Epithelial cell of esophagus (primary cell): Measurements from ENCODE around the gene TSEN54.

Experiments used
- DNase-seq: peaks from one replicate; pipeline ENCODE4 v3.0.0; 2010; ENCODE audit warnings: low read depth
- H3K4me3 ChIP-seq: 2 replicates; pipeline ENCODE4 v1.5.1; 2011; ENCODE audit warnings: mild to moderate bottlenecking, low read length, control low read depth
- CTCF ChIP-seq: IDR thresholded peaks from 2 replicates; pipeline ENCODE4 v1.5.1; 2011; ENCODE audit warnings: low read depth, mild to moderate bottlenecking, low read length, control low read depth, inconsistent platforms; ENCODE audit not compliant: insufficient read depth; ENCODE audit errors: missing control alignments

The TSEN54 gene

GRCh38 chr17:75509528-75510258 lies 6.6 kb upstream of the TSEN54 start:
- TF ChIP-seq CTCF, result no peak
- no peak for DNase-seq
- no peak overlapping the region for H3K4me3 ChIP-seq

GRCh38 chr17:75511270-75511609 lies 5.1 kb upstream of the TSEN54 start:
- no peak for TF ChIP-seq CTCF
- H3K4me3 ChIP-seq, result no peak overlapping the region
- DNase-seq, result no peak

GRCh38 chr17:75511610-75512575 lies 4.4 kb upstream of the TSEN54 start:
- no peak for TF ChIP-seq CTCF
- no peak for DNase-seq
- no peak overlapping the region for H3K4me3 ChIP-seq

- TF ChIP-seq CTCF, result no peak
- peak; percentile 31 for DNase-seq
- no peak overlapping the region for H3K4me3 ChIP-seq
These were observed 3.2 kb upstream of the TSEN54 start for GRCh38 chr17:75512926-75513640.

GRCh38 chr17:75513641-75514000 lies 2.7 kb upstream of the TSEN54 start:
- no peak for DNase-seq
- H3K4me3 ChIP-seq, result no peak overlapping the region
- no peak for TF ChIP-seq CTCF

GRCh38 chr17:75514299-75514918 lies 1.9 kb upstream of the TSEN54 start:
- peak overlapping the region; percentile 67 for H3K4me3 ChIP-seq
- no peak for TF ChIP-seq CTCF
- peak; percentile 88 for DNase-seq
